ENCODE data around the gene B3GNT7.
"Not testable (repeated sequence)": the region's sequence is repeated elsewhere in the genome, so short reads cannot be mapped to it uniquely, and the experiment has no call there.

The B3GNT7 gene

DNA sequence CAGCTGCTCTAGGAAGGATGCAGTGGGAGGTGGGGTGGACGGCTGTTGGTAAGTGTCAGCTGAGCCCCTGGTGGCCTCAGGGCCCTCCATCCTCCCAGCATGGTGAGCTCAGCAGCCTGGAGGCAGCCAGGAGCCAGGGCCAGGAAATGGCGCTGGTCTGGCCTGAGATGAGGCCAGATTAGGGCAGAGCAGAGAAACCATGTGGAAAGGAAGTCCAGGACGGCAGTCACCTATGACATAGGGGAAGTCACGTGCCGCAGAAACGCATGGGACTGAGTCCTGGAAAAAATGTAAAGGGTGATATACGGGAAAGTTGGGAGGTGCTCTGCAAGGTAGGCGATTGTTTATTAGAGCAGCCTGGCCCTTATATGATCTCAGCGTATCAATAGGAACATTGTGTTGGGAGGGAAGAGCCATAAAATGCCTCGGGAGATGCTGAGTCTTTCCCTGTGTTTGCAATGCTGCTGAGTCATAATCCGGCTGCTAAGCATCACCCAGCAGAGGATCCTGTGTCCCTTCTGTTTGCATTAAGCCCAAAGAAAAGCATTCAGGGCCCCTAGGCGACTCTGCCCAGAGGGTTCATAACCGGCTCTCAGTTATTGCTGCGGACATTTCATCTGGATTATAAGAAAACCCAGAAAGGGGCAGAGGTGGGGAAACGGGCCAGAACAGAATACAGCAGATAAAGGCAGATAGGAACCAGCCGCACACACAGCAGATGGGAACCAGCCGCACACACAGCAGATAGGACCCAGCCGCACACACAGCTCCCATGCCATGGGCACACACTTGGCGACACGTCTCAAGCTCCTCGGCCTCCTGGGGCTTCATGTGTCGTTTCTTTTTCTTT is 30.3 kb upstream of the B3GNT7 start:
- no peak for DNase-seq (ENCODE audit: low read depth)

DNA sequence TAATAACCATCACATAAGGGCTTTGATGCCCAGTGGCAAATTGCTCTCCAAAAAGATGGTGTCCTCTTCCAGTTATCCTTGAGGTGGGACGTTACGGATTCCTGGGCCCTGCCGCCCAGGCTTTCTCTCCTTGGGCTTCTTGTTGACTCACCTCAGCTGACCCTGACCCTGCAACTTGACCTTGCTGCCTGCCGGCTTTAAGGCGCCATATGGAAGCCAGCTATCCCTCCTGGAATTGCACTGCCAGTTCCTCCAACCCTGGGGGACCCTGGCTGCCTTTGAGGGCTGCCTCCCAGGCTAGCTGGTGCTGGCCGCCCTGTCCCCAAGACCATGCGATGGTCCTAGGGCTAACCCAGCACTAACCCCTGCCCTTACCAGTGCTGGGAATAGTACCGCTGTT is 28.3 kb upstream of the B3GNT7 start:
- DNase-seq (ENCODE audit: low read depth) = no peak

DNA sequence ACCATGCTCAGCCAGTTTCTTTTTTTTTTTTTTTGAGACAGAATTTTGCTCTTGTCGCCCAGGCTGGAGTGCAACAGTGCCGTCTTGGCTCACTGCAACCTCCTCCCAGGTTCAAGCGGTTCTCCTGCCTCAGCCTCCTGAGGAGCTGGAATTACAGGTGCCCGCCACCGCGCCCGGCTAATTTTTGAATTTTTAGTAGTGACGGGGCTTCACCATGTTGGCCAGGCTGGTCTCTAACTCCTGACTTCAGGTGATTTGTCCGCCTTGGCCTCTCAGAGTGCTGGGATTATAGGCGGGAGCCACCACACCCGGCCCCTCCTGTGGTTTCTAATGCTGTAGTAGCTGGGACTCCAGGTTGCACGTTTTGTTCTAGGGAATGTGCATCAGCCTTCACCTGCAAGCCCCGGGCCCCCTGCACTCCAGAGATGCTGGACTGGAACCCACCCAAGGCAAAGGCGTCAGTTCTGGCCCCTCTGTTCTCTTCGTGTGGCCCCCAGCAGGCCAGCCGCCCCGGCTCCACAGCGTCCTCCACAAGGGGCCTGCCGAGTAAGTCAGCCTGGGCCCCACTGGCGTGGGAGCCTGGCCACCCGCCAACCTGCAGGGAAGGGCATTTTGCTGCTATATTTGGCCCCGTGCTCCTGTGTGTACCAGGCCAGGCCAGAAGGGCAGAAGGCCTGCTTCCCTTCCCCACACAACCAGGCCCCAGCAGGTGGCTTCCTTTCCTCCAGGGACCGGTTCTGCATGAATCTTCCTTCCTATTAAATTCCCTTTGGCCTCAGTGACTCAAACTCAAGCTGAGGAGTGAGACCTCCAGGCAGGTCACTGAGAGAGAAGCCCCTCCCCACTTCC is 25.7 kb upstream of the B3GNT7 start:
- DNase-seq (ENCODE audit: low read depth) = no peak

DNA sequence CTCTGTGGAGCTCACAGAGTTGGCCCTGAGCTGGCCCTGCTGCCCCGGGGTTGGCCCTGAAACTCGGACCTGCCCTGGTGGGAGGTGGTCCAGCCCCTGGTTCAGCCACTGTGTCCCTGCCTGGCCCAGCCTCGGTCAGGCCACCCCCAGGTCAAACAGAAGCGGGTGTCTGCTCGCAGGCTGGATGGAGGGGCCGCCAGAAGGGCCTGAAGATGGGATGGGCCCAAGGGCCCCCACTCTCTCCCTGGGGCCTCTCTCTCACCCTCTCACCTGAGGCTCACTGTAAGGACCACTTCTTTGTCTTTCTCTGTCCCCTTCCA is 25.1 kb upstream of the B3GNT7 start:
- DNase-seq (ENCODE audit: low read depth) = no peak

DNA sequence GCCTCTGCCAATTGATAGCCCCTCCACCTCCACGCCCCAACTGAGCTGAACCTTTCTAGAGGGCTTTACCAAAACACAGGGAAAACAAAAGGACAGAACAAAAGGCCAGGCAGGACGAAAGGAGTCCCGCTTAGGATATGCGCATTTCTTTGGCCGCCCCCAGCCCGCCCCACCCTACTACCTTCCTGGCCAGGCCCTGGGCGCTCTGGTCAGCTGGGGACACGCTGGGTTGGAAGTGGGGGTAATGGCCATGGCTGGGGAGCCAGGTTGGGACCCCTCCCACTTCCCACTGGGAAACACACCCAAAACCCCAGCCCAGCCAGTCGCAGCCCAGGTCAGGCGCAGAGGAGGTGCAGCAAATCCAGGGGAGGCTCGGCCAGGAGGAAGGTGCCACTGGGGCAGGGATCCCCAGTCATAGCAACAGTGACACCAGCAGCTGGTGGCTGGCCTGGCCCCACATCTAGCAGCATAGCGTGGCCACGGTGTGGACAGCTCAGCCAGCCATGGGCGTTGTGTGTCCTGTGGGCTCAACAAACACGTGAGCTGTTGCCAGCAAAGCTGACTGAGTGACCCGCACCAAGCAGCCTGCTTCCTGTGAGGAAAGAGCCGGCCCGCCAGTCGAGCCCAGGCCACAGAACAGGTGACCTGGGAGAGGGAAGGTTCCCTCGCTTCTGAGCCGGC is 24.6 kb upstream of the B3GNT7 start:
- DNase-seq (ENCODE audit: low read depth) = no peak

DNA sequence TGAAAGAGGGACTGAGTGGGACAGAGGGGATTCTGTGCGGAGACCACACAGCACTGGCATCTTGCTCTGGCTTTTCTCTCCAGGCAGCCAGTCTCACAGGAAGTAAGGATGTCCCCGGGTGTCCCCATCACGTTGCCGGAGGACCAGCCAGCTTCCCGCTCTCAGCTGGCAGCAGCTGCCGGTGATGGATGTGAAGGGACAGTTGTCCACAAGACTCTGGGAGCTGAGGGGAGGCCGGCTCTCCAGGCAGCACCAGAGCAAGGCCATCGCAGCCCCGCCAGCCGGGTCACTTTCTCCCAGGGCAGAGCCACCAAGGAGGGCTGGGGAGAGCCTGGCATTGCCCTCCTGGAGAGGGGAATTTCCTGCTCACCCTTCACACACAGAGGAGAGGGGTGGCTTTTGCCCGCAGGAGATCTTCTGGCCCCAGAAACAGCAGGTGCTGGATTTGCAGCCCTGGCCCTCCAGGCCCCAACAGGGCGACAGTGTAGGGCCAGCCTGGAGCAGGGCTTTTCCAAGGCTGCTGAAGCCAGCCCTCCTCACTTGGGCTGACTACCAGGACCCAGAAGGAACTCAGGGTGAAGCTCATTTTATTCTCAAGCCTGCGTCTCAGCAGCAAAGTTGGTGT is 24.0 kb upstream of the B3GNT7 start:
- DNase-seq (ENCODE audit: low read depth) = no peak

DNA sequence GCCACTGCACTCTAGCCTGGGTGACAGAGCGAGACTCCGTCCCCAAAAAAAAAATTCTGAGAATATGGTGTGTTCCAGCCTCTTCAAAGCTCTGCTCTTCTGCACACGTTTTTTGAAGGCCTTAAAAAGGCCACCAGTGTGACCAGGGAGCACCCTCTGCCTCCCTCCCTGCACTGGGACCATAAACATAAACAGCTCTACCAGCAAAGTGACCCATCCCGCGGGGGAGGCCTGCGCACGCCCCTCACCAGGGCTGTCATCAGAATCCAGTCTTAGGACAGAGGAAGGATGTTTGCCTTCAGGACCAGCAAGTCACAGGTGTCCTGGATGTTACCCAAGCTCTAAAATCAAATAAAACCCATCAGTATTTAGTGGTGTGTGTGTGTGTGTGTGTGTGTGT is 23.2 kb upstream of the B3GNT7 start:
- no peak for DNase-seq (ENCODE audit: low read depth)

DNA sequence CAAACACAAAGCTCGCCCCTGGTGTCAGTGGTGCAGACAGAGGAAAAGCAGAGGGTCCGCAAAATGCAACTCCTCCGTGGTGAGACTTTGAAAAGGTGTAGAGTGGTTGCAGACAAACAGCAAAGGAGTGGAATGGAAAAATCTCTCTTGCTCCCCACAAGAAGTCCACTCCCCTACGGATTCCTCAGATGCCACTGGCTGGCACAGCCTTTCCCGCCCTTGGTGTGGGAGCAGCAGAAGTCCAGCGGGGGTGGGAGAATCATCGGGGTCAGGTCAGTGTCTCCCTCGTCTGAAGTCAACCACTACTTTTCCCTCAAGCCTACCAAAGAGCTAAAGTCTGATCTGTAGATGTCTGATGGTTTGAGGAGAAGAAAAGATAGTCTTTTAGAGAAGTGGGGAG is 22.3 kb upstream of the B3GNT7 start:
- no peak for DNase-seq (ENCODE audit: low read depth)

DNA sequence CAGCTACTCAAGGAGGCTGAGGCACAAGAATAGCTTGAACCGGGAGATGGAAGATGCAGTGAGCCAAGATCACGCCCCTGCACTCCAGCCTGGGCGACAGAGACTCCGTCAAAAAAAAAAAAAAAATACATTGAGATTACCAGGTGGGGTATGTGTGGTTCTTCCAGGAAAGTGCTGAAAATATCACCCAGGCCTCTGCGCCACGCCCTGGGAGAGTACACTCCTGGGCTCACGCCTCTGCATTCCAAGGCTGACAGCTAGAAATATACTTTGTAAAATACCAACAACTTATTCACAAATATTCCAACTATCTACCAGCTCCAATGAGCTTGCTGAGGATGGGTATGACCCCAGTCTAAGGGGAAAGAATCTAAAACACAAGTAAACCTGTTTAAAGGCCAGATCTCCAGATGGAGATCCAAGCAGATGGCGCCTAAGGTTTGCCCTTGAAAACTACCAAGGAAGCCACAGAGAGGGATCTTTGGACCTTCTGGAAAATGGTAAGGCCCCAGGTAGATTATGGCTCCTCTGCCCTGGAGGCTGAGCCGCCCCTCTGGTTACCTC is 21.6 kb upstream of the B3GNT7 start:
- DNase-seq (ENCODE audit: low read depth) = no peak

DNA sequence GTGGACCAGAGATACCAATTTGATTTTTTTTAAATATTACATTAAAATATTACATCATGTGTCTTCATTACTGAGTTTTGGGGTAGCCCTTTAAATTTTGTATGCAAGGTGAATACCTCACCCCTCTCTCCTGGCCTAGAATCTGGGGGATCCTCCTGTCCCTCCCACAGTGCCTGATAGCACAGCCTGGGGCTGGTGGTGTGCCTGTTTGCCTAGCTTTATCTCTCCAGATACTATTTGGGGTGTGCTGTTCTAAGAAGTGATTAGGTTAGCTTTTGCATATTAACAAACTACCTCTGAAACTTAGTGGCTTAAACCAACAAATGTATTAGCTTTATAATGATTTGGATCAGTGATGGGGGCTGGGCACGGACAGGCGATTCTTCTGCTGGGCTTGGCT is 20.7 kb upstream of the B3GNT7 start:
- no peak for DNase-seq (ENCODE audit: low read depth)

DNA sequence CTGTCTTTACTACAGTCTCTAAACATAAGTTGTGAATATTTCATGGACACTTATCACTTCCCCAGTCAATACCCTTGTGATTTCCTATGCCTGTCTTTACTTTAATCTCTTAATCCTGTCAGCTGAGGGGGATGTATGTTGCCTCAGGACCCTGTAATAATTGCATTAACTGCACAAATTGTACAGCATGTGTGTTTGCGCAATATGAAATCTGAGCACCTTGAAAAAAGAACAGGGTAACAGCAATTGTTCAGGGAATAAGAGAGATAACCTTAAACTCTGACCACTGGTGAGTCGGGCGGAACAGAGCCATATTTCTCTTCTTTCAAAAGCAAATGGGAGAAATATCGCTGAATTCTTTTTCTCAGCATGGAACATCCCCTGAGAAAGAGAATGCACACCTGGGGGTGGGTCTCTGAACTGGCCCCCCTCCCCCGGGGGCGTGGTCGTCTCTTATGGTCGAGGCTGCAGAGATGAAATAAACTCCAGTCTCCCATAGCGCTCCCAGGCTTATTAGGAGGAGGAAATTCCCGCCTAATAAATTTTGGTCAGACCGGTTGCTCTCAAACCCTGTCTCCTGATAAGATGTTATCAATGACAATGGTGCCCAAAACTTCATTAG is 19.4 kb upstream of the B3GNT7 start:
- not testable (repeated sequence) for DNase-seq (ENCODE audit: low read depth)

DNA sequence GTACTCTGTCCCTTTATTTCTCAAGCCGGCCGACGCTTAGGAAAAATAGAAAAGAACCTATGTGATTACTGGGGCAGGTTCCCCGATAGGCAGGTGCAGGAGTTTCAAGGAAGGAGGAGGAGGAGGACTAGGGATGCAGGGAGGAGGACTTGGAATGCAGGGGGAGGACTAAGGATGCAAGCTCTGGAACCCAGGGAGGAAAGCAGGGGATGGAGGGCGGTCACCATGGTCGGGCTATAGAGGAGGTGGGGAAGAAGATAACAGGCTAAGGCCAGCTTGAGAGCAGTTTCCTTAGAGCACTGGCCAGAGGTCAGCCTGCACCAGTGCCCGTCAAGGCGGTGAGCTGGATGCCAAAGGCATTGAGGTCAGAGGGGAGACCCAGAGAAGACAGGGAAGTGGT is 18.7 kb upstream of the B3GNT7 start:
- DNase-seq (ENCODE audit: low read depth) = no peak

DNA sequence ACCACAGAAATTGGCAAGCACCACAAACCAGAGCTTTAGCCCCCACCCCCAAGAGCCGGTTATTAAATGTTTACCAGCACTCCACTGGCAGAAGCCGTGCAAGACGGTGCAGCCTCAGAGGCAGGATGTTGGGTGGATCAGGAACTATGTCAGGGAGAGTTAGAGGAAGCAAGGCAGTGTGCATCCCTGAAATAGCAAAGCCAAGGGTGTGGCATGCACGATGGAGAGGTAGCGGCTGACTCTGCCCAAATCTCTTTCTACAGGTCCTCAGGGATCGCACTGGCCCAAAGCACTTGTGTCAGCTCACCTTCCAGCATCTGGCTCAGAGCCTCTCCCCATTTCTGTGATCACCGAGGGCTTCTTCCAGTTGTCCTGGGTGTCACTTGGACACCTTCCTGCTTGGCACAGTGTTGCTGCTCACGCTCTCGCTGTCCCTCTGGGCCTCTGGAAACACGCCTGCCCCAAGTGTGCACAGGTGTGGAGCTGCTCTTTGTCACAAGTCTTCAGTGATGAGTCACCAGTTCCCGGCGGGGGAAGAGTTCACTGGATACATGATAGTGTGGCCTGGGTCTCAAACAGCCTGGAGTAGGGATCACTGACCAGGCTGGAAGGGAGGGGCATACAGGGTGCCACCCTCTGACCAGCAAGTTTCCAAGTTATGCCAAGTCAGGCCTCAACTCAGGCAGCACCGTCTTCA is 17.3 kb upstream of the B3GNT7 start:
- DNase-seq (ENCODE audit: low read depth) = no peak

DNA sequence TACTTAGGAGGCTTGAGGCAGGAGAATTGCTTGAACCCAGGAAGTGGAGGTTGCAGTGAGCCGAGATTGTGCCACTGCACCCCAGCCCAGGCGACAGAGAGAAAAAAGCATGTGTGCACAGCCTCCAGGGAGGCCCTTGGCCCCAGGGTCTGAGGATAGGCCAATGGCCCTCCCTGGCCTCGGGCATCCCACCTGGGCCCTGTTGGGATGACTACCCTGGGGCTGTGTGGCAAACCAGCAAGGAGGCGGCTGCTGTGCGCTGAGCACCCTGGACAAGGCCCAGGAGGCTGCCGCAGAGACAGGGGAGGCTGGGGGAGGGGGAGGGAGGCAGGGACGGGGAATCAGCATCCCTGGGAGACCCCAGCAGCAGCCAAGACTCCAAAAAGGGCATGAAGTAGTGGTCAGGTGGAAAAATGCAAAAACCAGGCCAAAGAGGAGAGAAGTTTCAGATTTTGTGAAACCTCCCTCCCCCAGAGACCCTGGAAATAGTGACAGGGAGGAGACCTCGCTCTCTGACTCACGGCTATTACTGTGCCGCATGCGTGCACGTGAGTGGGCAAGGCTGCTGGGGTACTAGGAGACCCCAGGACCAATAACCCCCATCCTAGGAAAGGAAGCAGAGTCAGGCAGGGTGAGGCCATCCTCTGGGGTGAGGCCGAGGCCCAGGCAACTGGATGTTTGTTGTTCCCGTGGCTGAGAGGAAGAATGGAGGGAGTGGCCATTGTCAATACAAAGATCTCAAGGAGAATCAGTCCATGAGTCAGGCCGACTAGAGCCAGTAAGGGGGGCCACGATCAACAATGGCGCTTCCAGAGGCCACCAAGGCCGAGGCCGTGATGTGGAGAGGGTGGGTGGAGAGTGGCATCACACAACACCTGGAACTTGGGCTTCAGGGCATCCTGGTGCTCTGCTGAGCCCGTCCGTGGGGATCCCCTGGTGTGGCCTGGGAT is 16.0 kb upstream of the B3GNT7 start:
- DNase-seq (ENCODE audit: low read depth) = no peak

DNA sequence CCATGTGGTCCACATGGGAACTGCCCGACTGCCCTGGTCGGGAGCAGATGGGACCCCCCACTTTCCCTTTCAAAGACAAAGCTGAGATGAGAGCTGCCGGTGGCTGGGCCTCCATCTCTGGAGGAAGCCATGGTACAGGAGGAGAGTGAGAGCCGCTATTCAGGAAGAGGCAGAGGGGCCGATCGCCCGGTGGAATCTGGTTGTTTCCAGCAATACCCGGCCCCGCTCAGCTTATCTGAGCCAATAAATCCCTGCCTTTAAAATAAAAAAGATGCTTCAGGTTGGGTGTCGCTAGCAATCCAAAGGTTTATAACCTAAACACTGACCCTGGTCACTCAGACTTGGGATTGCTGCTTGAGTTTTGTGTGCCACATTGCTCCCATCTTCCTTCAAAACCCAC is 15.2 kb upstream of the B3GNT7 start:
- DNase-seq (ENCODE audit: low read depth) = no peak

DNA sequence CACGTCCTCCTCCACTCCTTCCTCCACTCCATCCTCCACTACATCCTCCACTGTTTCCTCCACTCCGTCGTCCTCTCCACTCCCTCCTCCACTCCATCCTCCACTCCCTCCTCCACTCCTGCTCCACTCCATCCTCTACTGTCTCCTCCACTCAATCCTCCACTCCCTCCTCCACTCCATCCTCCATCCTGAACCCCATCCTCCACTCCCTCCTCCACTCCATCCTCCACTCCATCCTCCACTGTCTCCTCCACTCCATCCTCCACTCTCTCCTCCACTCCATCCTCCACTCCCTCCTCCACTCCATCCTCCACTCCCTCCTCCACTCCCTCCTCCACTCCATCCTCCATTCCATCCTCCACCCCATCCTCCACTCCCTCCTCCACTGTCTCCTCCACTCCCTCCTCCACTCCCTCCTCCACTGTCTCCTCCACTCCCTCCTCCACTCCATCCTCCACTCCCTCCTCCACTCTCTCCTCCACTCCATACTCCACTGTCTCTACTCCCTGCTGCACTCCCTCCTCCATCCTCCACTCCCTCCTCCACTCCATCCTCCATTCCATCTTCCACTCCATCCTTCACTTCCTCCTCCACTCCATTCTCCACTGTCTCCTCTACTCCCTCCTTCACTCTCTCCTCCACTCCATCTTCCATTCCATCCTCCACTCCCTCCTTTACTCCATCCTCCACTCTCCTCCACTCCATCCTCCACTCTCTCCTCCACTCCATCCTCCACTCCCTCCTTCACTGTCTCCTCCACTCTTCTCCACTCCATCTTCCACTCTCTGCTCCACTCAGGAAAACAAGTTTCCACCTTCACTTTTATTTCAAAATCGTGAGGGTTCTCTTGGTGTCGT is 14.3 kb upstream of the B3GNT7 start:
- no peak for DNase-seq (ENCODE audit: low read depth)

DNA sequence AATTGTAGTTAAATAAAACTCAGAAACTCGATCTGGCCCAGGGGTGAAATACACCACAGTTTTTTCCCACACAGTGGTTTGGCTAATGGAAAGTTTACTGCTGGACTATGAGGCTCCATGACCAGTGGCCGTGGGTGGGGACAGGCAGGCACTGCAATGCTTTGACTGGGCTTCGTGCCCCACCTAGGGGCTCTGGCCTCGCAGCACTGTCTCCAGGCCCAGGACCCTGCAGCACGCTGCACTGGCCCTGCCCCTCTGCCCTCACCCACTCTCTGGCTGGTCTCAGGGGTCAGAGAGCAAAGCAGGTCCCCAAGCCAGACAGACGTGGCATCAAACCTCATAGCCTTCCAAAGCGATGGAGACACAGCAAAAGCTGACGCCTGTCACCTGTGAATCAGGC is 13.4 kb upstream of the B3GNT7 start:
- no peak for DNase-seq (ENCODE audit: low read depth)

DNA sequence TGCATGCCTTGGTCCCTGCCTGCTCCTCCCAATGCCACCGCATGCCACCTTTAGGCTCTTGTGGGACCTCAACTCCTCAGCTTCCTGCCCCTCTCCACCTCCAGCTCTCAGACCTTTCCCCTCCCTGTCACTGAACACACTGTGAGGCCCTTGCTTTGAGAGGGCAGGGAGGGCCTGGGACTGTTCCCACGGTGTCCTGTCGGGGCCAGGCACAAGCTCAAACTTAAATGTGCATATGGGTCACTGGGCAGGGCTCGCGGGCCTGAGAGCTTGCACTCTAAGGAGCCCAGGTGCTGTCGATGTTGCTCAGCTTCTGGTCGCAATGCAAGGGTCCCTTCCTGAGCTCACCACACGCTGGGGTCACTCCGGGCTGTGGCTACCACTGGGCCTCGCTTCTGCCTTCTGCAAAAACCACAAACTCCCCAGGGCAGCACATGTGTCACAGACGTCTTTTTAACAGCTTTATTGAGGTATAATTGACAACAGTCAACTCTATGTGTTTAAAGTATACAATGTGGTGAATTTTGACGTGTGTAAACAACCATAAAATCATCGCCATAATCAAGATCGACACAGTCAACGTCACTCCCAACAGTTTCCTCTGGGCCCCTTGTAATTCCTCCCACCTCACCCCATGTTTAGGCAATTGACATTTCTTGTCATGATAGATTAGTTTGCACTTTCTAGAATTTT is 11.9 kb upstream of the B3GNT7 start:
- DNase-seq (ENCODE audit: low read depth) = no peak

DNA sequence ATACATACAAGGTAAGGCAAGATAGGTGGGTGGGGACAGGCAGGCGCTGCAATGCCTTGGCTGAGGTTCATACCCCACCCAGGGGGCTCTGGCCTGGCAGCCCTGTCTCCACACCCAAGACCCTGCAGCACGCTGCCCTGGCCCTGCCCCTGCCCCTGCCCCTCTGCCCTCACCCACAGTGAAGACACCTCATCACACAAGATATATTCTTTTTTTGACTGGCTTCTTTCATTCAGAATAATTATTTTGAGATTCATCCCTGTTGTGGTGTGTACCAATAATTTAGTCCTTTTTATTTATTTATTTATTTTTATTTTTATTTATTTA is 11.4 kb upstream of the B3GNT7 start:
- no peak for DNase-seq (ENCODE audit: low read depth)

Data from stimulated activated CD8-positive, alpha-beta memory T cell treated with anti-CD3 and anti-CD28 coated beads, Interleukin-12 subunit alpha, Interleukin-12 subunit beta, amount 100 ng/mL, for 4 hours (primary cell).